ENCODE data around the gene AHRR.

Gene AHRR

GRCh38 chr5:417301-418161 lies 96.0 kb downstream of the AHRR start:
- no peak for DNase-seq

- DNase-seq, result no peak
These were observed 96.9 kb downstream of the AHRR start for GRCh38 chr5:418162-419121.

DNA sequence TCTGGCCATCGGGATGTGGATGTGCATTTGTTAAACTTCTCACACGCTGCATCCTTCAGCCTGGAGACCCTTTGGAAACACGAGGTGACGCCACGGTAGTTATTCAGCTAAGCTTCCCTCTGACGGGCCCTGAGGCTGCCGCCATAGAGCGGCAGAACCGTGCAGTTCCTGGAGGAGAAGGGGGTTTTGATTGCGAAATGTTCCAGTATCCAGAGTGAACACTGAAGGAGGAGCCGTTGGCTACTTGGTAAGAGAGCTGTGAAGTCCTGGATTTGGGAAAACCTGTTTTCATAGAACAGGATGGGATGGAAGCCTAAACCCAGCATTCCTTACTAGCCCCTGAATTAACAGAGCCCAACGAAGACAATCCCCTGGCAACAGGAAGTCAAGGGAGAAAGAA lies 98.5 kb downstream of the AHRR start:
- DNase-seq, result no peak

DNA sequence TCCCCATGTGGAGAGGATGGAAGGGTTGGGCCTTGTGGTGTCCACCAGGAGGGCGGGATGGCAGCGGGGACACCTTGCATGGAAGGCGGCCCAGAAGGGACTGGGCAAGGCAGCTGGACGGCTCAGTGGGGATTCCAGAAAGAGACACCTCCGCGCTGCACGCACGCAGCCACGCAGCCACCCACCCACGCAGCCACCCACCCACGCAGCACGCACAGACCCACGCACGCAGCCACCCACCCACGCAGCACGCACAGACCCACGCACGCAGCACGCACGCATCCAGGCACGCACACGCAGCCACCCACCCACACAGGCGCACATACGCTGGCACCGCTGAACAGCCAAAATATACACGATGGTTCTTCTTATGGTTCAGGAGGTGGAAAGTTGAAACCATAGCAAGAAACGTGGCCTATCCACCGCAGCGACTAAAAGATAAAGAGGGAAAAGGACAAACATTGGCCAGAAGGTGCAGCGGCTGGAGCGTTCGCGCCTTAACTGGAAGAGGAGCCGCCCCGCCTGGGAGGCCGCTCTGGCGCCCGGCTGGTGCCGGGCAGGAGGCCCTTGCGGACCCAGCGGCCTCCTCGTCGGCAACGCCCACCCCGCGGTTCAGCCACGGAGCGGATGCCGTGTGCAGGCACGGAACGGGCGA lies 99.2 kb downstream of the AHRR start:
- DNase-seq, result no peak

GRCh38 chr5:421287-421880 lies 99.9 kb downstream of the AHRR start:
- no peak for DNase-seq

DNA sequence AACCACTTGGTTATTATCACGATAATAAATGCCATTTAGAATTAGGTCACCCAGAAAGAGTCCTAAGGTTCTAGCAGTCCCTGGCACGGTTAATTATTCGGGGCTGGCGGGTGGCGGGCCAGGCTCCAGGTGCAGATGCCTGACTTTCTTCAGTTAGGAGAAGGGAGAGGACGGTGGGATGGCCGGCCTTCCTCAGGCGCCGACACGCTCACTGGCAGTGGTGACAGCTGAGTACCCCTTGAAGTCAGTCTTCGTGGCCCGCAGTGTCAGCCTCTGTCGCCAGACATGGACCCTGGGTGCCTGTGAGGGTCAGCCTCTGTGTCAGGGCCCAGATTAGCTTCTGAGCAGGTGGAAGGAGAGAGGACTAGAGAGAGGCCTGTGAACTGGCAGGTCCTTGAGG lies 100.4 kb downstream of the AHRR start:
- no peak for DNase-seq

GRCh38 chr5:422323-423232 lies 101.1 kb downstream of the AHRR start:
- no peak for DNase-seq

GRCh38 chr5:423233-423565 lies 101.7 kb downstream of the AHRR start:
- no peak for DNase-seq

GRCh38 chr5:423626-424261 lies 102.2 kb downstream of the AHRR start:
- DNase-seq, result no peak

GRCh38 chr5:424301-425110 lies 103.0 kb downstream of the AHRR start:
- no peak for DNase-seq

DNA sequence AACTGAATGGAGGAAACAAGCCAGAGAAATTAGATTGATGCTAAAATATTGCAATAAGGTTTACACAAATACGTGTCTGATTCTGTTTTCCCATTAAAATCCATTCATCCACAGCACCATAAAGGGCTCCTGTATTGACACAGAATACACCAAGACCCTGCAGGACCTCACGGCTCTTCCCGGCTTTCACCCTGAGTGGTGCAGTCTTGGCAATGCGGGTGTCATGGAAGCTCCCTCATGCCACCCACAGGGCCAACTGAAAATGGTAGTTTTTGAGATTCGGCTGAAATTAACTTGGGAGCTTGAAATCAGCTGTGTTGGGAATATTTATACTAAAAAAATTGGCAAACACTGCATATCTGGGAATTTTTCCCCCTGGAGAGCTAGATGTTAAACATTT lies 104.2 kb downstream of the AHRR start:
- no peak for DNase-seq

DNA sequence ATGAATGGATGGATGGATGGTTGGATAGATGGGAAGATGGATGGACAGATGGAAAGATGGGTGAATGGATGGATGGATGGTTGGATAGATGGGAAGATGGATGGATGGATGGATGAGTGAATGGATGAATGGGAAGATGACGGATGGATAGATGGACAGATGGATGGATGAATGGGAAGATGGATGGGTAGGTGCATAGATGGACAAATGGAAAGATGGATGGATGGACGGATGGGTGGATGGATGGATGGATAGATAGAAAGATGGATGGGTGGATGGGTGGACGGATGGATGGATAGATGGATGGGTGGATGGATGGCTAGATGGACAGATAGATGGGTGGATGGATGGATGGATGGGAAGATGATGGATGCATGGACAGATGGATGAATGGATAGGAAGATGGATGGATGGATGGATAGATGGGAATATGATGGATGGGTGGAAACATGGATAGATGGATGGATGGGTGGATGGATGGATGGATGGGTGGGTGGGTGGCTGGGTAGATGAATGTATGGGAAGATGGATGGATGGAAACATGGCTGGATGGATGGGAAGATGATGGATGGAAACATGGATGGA lies 105.0 kb downstream of the AHRR start:
- no peak for DNase-seq

GRCh38 chr5:427415-428087 lies 106.0 kb downstream of the AHRR start:
- no peak for DNase-seq

DNA sequence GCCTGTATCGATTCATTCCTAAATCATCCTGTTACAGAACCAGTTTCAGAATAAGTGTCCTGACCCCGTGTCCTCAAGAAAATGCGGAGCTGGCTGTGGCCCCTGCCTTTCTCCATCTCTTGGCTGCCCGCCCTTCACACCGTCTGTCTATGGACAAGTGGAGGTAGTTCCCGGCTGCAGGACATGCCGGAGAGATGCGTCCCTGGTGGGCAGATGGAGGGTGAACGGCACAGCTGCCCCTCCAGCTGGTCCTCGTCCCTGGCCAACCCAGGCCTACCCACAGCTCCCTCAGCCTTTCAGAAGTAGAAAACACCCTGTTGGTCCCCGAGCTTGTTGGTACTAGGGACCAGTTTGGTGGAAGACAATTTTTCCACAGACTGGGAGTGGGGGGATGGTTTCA lies 106.7 kb downstream of the AHRR start:
- DNase-seq, result no peak

- no peak for DNase-seq
These were observed 107.4 kb downstream of the AHRR start for GRCh38 chr5:428754-429452.

DNA sequence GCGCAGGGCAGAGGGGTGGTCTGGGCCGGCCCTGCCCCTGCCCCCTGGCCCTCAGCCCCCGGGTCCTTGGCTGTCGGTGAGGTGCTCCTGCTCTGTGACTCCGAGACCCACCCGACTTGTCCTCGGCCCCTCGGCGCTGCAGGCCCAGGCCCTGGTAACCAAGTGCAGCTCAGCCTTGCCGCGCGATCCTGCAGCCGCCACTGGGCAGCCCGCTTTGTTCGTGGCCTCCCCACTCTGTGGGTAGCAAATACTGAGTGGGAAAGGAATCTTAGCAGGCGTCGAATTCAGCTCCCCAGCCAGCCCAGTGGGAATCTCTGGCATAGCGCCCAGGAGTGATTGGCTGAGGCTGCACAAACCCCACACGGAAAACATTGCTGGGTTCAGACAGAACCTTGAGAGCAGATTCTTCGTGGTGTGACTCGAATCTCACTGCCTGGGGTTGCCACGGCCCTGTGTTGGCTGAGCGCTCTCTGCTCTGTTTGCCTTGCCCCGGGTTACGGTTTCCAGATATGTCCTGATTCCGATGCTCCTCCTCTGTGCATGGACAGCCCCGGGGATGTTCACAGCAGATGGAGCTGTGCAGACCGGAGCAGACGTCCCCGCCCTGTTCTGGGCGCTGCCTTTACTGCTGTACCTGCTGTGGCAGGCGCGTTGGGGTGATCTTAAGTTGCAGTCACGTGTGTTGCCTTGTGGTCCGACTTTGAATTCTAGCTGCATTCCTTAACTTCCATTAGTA lies 108.1 kb downstream of the AHRR start:
- no peak for DNase-seq

DNA sequence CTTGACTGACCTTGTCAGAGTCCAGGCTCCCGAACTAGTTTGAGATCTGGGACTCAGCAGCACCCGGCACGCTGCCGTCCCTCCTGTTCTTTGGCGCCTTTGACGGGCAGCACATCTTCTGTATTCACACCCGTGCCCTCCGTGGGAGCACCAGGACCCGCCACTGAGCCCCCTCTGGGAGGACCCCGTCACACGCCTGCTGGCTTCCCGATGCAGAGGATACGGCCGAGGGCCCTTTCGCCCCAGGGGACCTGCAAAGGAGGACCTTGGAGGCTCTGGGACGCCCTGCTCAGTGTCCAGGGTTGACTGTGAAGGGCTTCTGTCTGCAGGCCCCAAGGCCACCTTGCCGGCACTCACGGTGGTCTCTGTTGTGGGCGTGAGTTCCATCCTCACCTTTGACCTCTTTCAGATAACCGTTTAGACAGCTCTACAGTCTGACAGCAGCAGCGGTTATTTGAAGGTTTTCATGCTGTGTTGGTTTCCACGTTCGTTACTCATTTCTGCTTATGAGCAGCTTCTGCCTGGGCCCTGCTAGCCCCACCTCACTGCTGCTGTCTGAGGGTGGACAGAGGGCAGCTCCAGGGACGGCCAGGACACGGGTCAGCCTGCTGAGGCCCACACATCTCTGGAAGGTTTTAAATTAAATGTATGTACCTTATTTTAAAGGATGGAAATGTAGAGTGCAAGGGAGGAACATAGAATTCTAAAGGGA lies 108.9 kb downstream of the AHRR start:
- no peak for DNase-seq
